Measurements from ENCODE around the gene ADAMTS19. TPM values are rescaled to one million over a fixed set of nuclear protein-coding genes. Genes with fewer than 3 reads are reported as not detected.

Gene ADAMTS19
- total and polyA plus RNA-seq, 2 of the 13 experiments (the other 11 are each of a cell fraction or from before 2014, with no cell fraction given) = not detected

DNA sequence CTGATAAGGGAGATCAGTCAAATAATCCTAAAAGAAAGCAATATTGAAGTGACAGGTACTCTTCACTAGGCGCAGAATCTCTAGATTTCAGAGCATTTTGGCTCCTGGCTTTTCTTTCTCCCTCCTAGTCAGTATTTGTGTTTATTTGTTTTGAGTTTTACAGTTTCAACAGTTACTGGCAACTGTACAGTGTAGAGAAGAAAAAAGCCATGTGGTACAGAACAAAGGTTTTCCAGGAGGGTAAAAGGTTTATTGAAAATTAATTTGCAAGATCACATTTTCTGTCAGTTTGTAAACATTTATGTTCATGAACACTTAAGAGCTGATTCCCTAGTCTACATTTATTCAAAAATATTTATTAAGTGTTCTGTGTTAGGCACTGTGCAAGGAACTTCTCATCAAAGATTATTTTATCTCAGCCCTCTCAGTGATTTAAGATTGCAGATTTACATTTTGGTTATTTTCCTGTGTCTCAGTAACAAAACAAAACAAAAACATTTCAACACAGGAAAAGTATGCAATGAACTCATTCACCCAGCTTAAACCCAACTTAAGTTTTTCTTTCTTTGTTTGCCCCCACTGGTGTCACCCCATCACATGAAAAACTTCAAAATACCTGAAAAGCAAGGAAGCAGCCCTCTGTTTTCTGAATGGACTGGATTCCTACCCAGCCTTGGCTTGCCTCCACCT lies 300.7 kb downstream of the ADAMTS19 start:
- FAIRE-seq (no peak), ATAC-seq (no peak), DNase-seq (ENCODE audit: low spot score) (no peak)
- CTCF ChIA-PET (ENCODE audit: low intra/inter-chr PET ratio, low total read pairs) = no interaction called here
- H4K20me1 ChIP-seq (ENCODE audit: insufficient read depth, low read length) = no peaks in the 10 kb centered on the region
- intact Hi-C loops (cut with micrococcal nuclease; ENCODE audit: unreplicated experiment) (no loop called here), in situ Hi-C loops (cut with HindIII; ENCODE audit: extremely low pct_ligation_motif_present, low pct_unique_long_range_greater_than_20kb) (loop anchor here (10.0 kb wide), 2 partner anchors 96 to 1546 kb away; no protein-coding TSS in a partner anchor)
- POLR2A ChIA-PET = no interaction called here
- no TSS peak for BruUV-seq (replicated peaks)
- no peaks in the 10 kb centered on the region for H3K27me3 ChIP-seq (ENCODE audit: control insufficient read depth in 1 of 2, insufficient read depth in 2 of 2, low read length in 2 of 2)
- H3K9ac ChIP-seq (ENCODE audit: insufficient read depth, low read depth, low read length) = no peak overlapping the region
- H3K4me2 ChIP-seq (ENCODE audit: low read depth, low read length) = no peak overlapping the region
- no peak overlapping the region for H3K27ac ChIP-seq (ENCODE audit: extremely low read length, insufficient read depth, low read length)
- no peaks in the 10 kb centered on the region for H3K36me3 ChIP-seq (replicated peaks in 1 of 2; ENCODE audit: control insufficient read depth in 1 of 2, insufficient read depth in 2 of 2, low read length in 2 of 2)
- no peaks in the 10 kb centered on the region for H3K9me3 ChIP-seq (ENCODE audit: low read length)
- no peak overlapping the region for H3K4me3 ChIP-seq (replicated peaks in 1 of 3; ENCODE audit: insufficient read depth in 1 of 3, low read depth in 2 of 3, low read length in 3 of 3)
- H3K4me1 ChIP-seq (ENCODE audit: insufficient read depth, low read length) = no peaks in the 10 kb centered on the region
- H2AFZ ChIP-seq (ENCODE audit: low read length) = no peak overlapping the region
- no peak for TF ChIP-seq ZNF552 (CRISPR knock-in tag; IDR thresholded peaks at IDR 0.05; ENCODE audit: borderline replicate concordance)
- no peak for TF ChIP-seq ZBTB20 (CRISPR knock-in tag; IDR thresholded peaks at IDR 0.05; ENCODE audit: borderline replicate concordance, low read depth)
- no peak for TF ChIP-seq ZNF660 (CRISPR knock-in tag; IDR thresholded peaks at IDR 0.05; ENCODE audit: borderline replicate concordance, low read depth)
- TF ChIP-seq NAIF1 (CRISPR knock-in tag; IDR thresholded peaks at IDR 0.05; ENCODE audit: borderline replicate concordance) = no peak
- TF ChIP-seq, protein P1, sequence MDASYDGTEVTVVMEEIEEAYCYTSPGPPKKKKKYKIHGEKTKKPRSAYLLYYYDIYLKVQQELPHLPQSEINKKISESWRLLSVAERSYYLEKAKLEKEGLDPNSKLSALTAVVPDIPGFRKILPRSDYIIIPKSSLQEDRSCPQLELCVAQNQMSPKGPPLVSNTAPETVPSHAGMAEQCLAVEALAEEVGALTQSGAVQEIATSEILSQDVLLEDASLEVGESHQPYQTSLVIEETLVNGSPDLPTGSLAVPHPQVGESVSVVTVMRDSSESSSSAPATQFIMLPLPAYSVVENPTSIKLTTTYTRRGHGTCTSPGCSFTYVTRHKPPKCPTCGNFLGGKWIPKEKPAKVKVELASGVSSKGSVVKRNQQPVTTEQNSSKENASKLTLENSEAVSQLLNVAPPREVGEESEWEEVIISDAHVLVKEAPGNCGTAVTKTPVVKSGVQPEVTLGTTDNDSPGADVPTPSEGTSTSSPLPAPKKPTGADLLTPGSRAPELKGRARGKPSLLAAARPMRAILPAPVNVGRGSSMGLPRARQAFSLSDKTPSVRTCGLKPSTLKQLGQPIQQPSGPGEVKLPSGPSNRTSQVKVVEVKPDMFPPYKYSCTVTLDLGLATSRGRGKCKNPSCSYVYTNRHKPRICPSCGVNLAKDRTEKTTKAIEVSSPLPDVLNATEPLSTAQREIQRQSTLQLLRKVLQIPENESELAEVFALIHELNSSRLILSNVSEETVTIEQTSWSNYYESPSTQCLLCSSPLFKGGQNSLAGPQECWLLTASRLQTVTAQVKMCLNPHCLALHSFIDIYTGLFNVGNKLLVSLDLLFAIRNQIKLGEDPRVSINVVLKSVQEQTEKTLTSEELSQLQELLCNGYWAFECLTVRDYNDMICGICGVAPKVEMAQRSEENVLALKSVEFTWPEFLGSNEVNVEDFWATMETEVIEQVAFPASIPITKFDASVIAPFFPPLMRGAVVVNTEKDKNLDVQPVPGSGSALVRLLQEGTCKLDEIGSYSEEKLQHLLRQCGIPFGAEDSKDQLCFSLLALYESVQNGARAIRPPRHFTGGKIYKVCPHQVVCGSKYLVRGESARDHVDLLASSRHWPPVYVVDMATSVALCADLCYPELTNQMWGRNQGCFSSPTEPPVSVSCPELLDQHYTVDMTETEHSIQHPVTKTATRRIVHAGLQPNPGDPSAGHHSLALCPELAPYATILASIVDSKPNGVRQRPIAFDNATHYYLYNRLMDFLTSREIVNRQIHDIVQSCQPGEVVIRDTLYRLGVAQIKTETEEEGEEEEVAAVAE (CRISPR knock-in tag; IDR thresholded peaks at IDR 0.05; ENCODE audit: borderline replicate concordance) = no peak
- TF ChIP-seq ZNF12 (CRISPR knock-in tag; IDR thresholded peaks at IDR 0.05) = no peak
- no peak for TF ChIP-seq KMT2B (CRISPR knock-in tag; IDR thresholded peaks at IDR 0.05)
- no peak for TF ChIP-seq HNRNPUL1 (IDR thresholded peaks at IDR 0.05; ENCODE audit: low read depth, low read length)
- 6% methylated on average over 1 of the region's 1 CpG for WGBS (ENCODE audit: low lambda C conversion rate)
- H3K79me2 ChIP-seq (ENCODE audit: insufficient read depth, low read length) = no peaks in the 10 kb centered on the region

All from HepG2 (cell line).